AML-193 (cell line): ENCODE measurements around the gene F2RL3.
"Not testable (repeated sequence)": the region's sequence is repeated elsewhere in the genome, so short reads cannot be mapped to it uniquely, and the experiment has no call there.

Source experiments
- DNase-seq, 2 experiments: peaks; one replicate each; lab custom pipeline; 2025; lab: John Stamatoyannopoulos, UW

Gene F2RL3

DNA sequence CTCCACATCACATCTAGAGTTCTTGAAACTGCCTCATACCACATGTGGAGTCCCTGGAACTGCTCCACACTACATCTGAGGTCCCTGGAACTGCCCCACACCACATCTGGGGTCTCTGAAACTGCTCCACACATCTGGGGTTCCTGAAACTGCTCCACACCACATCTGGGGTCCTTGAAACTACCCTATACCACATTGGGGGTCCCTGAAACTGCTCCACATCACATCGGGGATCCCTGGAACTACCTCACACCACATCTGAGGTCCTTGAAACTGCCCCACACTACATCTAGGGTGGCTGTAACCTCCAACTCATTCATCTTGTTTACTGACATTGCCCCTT is 33.8 kb downstream of the F2RL3 start:
- no peak for DNase-seq

DNA sequence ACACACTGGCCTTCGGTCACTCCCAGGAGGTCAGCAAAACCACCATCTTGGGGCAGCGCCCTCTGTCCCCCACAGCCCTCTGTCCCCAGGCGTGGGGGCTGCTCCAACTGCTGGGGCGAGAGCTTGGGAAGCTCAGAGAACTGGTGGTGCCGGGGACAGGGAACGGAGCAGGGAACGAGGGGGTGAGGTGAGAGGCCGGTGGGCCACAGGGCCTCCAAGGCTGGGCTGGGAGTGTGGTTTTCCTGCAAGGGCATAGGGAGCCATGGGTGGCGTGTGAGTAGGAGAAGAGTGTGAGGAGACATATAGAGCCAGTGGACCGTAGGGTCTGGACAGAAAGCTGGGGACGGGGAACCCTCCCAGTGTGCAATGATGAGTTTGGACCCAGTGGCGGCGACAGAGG is 34.1 kb downstream of the F2RL3 start:
- DNase-seq = no peak

DNA sequence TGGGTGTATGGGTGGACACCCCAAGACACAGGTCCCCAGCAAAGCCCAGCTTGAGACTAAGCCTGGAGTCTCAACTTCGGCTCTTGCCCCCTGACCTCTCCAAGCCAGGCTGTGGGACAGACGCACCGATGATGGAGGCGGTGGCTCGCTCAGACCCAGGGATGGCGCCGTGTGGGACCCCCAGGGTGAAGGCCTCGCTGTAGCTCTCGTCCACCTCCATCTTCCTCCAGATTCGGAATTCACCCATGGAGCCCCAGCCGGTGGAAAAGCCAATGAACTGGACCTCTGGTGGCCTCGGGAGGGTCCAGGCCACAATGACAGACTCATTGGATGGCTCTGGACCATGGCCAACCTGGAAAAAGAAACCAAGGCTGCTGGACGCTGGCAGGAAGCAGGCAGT is 39.1 kb downstream of the F2RL3 start:
- DNase-seq = no peak

DNA sequence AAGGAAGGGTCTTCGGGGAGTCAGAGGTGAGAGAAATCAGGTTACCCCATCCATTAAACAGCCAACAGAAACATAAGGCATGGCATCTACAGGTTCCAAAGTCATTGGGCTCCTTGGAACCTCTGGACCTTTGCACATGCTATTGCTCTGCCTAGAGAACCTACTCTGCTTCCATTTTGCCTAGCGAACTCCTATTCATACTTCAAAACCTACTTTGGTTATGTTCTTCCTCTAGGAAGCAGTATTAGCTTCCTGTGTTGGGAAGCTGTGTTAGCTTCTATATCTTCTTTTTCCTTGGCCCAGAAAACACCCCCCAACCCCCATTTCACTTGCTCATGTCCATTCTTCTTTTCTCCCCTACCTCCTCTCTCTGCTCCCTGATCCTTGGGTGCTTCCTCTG is 39.6 kb downstream of the F2RL3 start:
- no peak for DNase-seq

DNA sequence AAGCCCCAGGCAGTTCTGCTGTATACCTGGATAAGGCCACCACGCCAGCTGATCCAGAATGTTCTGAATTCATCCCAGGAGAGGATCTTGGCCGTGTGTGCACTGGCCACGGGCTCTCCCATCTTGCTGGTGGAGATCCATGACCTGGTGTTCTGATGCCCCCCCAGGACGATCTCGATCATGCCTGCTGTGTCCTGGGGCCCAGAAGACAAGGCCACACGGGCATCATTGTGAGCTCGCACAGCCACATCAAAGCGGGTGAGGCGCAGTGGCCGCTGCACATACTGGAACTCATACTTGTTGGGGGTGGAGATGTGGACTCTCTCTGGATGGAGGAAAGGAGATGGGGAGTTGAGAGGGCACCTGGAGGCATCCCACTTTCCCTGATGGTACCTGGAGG is 40.1 kb downstream of the F2RL3 start:
- DNase-seq = no peak

DNA sequence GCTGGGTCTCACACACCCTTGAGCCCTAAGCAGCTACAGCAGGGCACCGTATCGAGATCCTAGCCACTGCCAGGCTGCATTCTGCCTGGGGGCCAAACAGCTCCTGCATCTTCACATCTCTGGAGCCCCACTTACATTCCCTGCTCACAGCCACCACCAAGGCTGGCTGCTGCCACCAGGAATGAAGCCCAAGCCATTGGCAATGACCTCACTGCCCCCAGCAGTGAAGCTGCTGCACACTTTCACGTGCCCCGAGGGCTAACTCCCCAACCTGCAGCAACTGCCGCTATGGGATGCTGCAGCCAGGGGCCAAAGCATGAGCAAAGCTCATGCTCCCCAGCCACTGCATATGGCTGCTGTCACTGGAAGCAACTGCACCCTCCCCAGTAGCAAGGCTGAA is 42.0 kb downstream of the F2RL3 start:
- DNase-seq = no peak

DNA sequence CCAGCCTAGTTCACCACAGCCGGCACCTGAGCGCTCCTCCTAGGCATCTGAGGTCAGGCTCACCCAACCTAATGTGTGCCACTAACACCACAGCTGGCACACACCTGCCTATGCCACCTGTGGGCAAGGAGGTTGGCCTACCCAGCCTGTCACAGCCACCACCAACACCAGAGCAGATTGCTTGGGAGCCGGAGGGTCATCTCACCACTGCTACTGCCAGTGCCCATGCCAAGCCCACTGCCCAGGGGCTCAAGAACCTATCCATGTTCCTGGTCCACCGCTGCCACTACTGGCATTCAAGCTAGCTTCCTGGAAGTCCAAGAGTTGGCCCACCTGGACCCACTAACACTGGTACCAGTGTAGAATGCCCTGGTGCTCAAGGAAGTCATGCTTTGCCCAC is 42.5 kb downstream of the F2RL3 start:
- DNase-seq = no peak

DNA sequence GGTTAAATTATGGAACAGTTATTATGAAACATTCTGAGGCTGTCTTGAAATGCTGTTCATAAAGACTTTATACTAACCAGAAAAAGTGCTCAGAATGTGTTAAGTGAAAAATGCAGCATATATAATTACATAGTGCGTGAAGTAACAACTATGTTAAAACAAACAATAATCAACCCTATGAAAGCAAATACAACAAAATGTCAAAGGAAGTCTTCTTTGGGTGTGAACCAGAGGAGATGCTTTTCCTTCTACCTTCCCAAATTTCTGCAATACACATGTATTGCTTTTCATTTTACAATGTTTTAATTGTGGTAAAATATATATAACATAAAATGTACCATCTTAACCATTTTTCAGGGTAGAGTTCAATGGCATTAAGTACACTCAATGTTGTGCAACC is 45.7 kb downstream of the F2RL3 start:
- DNase-seq = no peak

DNA sequence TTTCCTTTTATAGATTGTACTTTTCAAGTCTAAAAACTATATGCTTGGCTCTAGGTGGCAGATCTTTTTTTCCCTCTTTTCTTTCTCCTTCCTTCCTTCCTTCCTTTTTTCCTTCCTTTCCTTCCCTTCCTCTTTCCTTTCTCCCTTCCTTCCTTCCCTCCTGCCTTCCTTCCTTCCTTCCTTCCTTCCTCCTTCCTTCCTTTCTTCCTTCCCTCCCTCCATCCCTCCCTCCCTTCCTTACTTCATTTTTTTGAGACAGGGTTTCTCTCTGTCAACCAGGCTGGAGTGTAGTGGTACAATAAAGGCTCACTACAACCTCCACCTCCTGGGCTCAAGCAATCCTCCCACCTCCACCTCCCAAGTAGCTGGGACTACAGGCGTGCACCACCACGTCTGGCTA is 48.1 kb downstream of the F2RL3 start:
- DNase-seq = no peak

DNA sequence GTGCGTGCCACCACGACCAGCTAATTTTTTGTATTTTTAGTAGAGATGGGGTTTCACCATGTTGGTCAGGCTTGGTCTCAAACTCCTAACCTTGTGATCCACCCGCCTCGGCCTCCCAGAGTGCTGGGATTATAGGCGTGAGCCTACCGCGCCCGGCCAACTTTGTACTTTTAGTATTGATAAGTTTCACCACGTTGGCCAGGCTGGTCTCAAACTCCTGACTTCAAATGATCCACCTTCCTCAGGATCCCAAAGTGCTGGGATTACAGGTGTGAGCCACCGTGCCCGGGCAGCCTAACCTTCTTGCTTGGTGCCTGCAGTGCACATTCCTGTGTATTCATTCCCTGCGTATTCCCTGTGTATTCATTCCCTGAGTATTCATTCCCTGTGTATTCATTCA is 49.0 kb downstream of the F2RL3 start:
- not testable (repeated sequence) for DNase-seq

DNA sequence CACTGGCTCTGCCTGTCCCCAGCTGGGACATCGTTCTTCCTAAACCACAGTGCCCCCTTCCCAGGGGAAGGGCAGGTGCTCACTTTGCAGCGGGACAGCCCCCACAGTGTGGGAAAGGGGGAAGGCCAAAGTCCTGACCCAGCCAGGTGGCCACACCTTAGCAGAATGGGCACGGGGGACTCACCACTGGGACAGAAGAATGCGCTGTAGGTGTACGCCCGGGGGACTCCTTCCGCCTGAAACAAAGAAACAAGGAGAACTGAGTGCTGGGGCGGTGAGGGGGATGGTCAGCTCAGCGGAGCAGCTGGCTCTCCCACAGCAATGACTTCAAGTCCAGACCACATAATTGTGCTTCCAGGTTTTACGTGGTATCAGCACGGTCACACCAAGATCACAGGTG is 49.4 kb downstream of the F2RL3 start:
- DNase-seq = no peak

DNA sequence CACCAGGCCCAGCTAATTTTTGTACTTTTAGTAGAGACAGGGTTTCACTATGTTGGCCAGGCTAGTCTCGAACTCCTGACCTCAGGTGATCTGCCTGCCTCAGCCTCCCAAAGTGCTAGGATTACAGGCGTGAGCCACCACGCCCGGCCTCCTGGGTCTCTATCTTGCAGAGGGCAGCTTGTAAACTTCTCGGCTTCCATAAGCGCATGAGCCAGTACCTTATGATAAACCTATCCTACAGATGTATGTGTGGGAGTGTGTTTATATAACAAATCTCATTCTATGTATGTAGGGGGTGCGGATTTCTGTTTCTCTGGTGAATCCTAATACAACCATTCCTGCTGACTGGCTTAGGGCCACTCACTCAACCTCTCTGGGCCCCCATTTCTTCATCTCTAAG is 51.3 kb downstream of the F2RL3 start:
- DNase-seq = not testable (repeated sequence)

DNA sequence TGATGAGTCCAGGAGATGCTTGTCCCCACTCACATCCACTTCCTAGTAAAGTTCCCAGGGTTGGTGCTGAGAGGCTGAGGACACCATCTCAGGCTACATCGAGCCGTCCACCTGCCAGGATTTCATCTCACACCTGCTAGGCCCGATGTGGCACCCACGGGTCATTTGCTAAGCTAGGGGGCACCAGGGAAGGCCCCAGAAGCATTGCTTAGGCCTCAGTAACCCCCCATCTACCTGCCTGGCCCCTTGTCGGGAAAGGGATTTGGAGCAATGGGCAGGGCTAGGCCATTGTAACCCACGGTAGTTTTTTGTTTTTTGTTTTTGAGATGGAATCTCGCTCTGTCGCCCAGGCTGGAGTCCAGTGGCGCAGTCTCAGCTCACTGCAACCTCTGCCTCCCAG is 51.8 kb downstream of the F2RL3 start:
- DNase-seq = no peak
